IMR-90 (cell line): ENCODE data around the gene NEUROD4.

Experiments used
- BHLHE40 ChIP-seq: fragments of 150-350 bp; IDR thresholded peaks from 2 replicates; pipeline ENCODE4 v1.6.1; 2016; ENCODE audit warnings: mild to moderate bottlenecking, low read depth, low read length
- CHD1 ChIP-seq: IDR thresholded peaks from 2 replicates; pipeline ENCODE4 v1.6.1; 2012; ENCODE audit warnings: low read depth, low read length, improper control_type of control experiment
- FOS ChIP-seq: fragments of 150-350 bp; IDR thresholded peaks from 2 replicates; pipeline ENCODE4 v1.6.1; 2016; ENCODE audit warnings: low read depth, low read length
- MAFK ChIP-seq: IDR thresholded peaks from 2 replicates; pipeline ENCODE4 v1.6.1; 2012; ENCODE audit warnings: low read depth, low read length, improper control_type of control experiment
- MXI1 ChIP-seq: IDR thresholded peaks from 2 replicates; pipeline ENCODE4 v1.6.1; 2012; ENCODE audit warnings: low read depth, mild to moderate bottlenecking, low read length, moderate library complexity, borderline replicate concordance
- POLR2A ChIP-seq: IDR thresholded peaks from 2 replicates; pipeline ENCODE4 v1.6.1; 2012; ENCODE audit warnings: mild to moderate bottlenecking, low read depth, low read length
- RAD21 ChIP-seq: IDR thresholded peaks from 2 replicates; pipeline ENCODE4 v1.6.1; 2012; ENCODE audit warnings: low read length, improper control_type of control experiment
- RCOR1 ChIP-seq: IDR thresholded peaks from 2 replicates; pipeline ENCODE4 v1.6.1; 2012; ENCODE audit warnings: mild to moderate bottlenecking, low read length, improper control_type of control experiment; ENCODE audit not compliant: insufficient replicate concordance
- RFX5 ChIP-seq: IDR thresholded peaks from 2 replicates; pipeline ENCODE4 v1.8.0; 2012; ENCODE audit warnings: low read depth, mild to moderate bottlenecking, low read length, moderate library complexity
- SMC3 ChIP-seq: fragments of 150-350 bp; IDR thresholded peaks from 2 replicates; pipeline ENCODE4 v1.6.1; 2016; ENCODE audit warnings: low read depth, mild to moderate bottlenecking, antibody characterized with exemption, low read length, moderate library complexity
- TF ChIP-seq, protein P1 (sequence below): conservative IDR thresholded peaks from 2 replicates; pipeline ENCODE4 v1.5.1; 2012; ENCODE audit warnings: mild to moderate bottlenecking, low read depth, low read length, improper control_type of control experiment
- TF ChIP-seq, protein P2 (sequence below): fragments of 150-350 bp; IDR thresholded peaks from 2 replicates; pipeline ENCODE4 v1.6.1; 2017; ENCODE audit warnings: mild to moderate bottlenecking, antibody characterized with exemption, low read length, low read depth
- TF ChIP-seq, protein P3 (sequence below): fragments of 150-350 bp; IDR thresholded peaks from 2 replicates; pipeline ENCODE4 v1.6.1; 2016; ENCODE audit warnings: low read depth, mild to moderate bottlenecking, low read length, moderate library complexity, borderline replicate concordance

DNA sequence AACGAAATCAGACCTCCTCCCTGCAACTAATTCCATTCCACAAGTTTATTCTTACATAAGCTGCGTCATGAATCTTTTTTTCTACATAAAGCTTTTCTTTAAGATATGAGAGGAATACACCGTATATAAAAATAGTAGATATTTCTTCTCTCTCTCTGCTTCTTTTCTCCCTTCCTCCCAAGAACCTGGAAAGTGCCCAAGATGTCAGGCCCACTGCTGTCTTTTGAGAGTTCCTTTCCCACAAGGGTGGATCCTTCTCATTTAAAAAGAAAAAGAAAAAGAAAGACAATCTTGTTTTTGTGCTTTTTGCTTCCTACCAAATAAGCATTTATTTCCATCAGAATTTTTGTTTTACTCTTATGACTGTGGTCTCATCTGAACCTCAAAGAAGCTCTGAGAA, 46.2 kb upstream of the NEUROD4 start:
- TF ChIP-seq, protein P1, sequence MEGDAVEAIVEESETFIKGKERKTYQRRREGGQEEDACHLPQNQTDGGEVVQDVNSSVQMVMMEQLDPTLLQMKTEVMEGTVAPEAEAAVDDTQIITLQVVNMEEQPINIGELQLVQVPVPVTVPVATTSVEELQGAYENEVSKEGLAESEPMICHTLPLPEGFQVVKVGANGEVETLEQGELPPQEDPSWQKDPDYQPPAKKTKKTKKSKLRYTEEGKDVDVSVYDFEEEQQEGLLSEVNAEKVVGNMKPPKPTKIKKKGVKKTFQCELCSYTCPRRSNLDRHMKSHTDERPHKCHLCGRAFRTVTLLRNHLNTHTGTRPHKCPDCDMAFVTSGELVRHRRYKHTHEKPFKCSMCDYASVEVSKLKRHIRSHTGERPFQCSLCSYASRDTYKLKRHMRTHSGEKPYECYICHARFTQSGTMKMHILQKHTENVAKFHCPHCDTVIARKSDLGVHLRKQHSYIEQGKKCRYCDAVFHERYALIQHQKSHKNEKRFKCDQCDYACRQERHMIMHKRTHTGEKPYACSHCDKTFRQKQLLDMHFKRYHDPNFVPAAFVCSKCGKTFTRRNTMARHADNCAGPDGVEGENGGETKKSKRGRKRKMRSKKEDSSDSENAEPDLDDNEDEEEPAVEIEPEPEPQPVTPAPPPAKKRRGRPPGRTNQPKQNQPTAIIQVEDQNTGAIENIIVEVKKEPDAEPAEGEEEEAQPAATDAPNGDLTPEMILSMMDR, result no peak
- no peak for TF ChIP-seq POLR2A
- TF ChIP-seq, protein P2, sequence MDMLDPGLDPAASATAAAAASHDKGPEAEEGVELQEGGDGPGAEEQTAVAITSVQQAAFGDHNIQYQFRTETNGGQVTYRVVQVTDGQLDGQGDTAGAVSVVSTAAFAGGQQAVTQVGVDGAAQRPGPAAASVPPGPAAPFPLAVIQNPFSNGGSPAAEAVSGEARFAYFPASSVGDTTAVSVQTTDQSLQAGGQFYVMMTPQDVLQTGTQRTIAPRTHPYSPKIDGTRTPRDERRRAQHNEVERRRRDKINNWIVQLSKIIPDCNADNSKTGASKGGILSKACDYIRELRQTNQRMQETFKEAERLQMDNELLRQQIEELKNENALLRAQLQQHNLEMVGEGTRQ, result no peak
- no peak for TF ChIP-seq MAFK
- no peak for TF ChIP-seq RCOR1
- no peak for TF ChIP-seq BHLHE40
- no peak for TF ChIP-seq RFX5
- no peak for TF ChIP-seq RAD21
- TF ChIP-seq MXI1, result no peak
- TF ChIP-seq FOS, result no peak
- TF ChIP-seq CHD1, result no peak
- no peak for TF ChIP-seq SMC3
- TF ChIP-seq, protein P3, sequence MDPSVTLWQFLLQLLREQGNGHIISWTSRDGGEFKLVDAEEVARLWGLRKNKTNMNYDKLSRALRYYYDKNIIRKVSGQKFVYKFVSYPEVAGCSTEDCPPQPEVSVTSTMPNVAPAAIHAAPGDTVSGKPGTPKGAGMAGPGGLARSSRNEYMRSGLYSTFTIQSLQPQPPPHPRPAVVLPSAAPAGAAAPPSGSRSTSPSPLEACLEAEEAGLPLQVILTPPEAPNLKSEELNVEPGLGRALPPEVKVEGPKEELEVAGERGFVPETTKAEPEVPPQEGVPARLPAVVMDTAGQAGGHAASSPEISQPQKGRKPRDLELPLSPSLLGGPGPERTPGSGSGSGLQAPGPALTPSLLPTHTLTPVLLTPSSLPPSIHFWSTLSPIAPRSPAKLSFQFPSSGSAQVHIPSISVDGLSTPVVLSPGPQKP, result no peak
